Measurements from ENCODE around the gene ANKRD45. TPM values are rescaled to one million over a fixed set of nuclear protein-coding genes. Genes with fewer than 3 reads are reported as not detected.

Gene ANKRD45
- total and polyA plus RNA-seq, 2 of the 13 experiments (the other 11 are each of a cell fraction or from before 2014, with no cell fraction given), result not detected

DNA sequence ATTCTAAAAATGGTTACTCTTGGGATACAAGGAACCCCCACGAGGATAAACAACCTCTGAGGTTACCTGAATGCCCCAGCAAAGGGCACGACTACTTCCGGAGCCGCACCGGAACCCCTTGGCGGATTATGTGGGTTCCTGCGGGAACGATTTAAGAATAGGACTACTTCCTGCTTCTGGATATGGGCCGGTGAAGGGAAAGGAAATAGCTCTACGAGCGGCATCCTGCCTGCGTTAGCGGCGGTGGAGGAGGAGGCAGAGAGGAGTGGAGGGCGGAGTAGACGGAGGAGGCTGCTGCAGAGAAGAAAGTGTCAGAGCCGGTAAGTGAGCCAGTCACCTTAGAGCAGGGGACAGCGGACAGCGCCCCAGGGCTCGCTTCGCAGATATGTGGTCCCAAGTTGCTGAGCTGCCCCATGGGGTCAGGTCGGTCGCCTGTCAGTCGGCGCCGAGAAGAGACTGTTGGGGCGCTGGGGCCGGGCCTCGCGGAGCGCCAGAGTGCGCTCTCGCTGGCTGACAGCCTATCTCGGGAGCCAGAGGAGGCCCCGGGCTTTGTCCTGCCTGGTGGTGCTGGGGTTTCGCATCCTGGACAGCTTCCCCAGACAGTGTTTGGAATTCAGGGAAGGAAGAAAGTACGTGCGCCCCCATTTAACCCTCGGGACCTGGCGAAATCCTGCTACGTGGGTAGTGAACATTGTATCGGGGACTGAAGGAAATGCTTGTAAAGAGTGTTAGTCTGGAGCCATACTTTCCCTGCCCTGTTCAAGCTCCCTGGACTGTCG is 45.3 kb upstream of the ANKRD45 start, which contains the start of gene KLHL20 (continued):
- TF ChIP-seq, protein P1, sequence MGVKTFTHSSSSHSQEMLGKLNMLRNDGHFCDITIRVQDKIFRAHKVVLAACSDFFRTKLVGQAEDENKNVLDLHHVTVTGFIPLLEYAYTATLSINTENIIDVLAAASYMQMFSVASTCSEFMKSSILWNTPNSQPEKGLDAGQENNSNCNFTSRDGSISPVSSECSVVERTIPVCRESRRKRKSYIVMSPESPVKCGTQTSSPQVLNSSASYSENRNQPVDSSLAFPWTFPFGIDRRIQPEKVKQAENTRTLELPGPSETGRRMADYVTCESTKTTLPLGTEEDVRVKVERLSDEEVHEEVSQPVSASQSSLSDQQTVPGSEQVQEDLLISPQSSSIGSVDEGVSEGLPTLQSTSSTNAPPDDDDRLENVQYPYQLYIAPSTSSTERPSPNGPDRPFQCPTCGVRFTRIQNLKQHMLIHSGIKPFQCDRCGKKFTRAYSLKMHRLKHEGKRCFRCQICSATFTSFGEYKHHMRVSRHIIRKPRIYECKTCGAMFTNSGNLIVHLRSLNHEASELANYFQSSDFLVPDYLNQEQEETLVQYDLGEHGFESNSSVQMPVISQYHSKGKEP (CRISPR knock-in tag; IDR thresholded peaks at IDR 0.05), result peak; percentile 41; the same call in 1 of the 2 replicates
- TF ChIP-seq ZNF282 (IDR thresholded peaks at IDR 0.05; ENCODE audit: partially characterized antibody) (no peak), SMC3 (IDR thresholded peaks at IDR 0.05; ENCODE audit: low read length) (no peak), IKZF4 (CRISPR knock-in tag; IDR thresholded peaks at IDR 0.05; ENCODE audit: borderline replicate concordance, low read depth, not compliant biosample characterization) (no peak), FOXM1 (CRISPR knock-in tag; IDR thresholded peaks at IDR 0.05) (no peak), ZBTB7A (CRISPR knock-in tag; IDR thresholded peaks at IDR 0.05) (peak; percentile 44; the same call in 1 of the 2 replicates), SETDB1 (CRISPR knock-in tag; IDR thresholded peaks at IDR 0.05; ENCODE audit: borderline replicate concordance) (no peak), ZNF547 (CRISPR knock-in tag; IDR thresholded peaks at IDR 0.05) (peak; percentile 88; the same call in 1 of the 2 replicates), SOX5 (CRISPR knock-in tag; IDR thresholded peaks at IDR 0.05; ENCODE audit: borderline replicate concordance) (peak; percentile 52; the same call in 1 of the 2 replicates), ZFP36L1 (CRISPR knock-in tag; IDR thresholded peaks at IDR 0.05) (no peak), PAWR (CRISPR knock-in tag; IDR thresholded peaks at IDR 0.05; ENCODE audit: borderline replicate concordance) (no peak), SIN3A (IDR thresholded peaks at IDR 0.05; ENCODE audit: borderline replicate concordance, low read depth, low read length) (peak; percentile 94), HOXA3 (CRISPR knock-in tag; IDR thresholded peaks at IDR 0.05) (peak; percentile 87)
- TF ChIP-seq, protein P2, sequence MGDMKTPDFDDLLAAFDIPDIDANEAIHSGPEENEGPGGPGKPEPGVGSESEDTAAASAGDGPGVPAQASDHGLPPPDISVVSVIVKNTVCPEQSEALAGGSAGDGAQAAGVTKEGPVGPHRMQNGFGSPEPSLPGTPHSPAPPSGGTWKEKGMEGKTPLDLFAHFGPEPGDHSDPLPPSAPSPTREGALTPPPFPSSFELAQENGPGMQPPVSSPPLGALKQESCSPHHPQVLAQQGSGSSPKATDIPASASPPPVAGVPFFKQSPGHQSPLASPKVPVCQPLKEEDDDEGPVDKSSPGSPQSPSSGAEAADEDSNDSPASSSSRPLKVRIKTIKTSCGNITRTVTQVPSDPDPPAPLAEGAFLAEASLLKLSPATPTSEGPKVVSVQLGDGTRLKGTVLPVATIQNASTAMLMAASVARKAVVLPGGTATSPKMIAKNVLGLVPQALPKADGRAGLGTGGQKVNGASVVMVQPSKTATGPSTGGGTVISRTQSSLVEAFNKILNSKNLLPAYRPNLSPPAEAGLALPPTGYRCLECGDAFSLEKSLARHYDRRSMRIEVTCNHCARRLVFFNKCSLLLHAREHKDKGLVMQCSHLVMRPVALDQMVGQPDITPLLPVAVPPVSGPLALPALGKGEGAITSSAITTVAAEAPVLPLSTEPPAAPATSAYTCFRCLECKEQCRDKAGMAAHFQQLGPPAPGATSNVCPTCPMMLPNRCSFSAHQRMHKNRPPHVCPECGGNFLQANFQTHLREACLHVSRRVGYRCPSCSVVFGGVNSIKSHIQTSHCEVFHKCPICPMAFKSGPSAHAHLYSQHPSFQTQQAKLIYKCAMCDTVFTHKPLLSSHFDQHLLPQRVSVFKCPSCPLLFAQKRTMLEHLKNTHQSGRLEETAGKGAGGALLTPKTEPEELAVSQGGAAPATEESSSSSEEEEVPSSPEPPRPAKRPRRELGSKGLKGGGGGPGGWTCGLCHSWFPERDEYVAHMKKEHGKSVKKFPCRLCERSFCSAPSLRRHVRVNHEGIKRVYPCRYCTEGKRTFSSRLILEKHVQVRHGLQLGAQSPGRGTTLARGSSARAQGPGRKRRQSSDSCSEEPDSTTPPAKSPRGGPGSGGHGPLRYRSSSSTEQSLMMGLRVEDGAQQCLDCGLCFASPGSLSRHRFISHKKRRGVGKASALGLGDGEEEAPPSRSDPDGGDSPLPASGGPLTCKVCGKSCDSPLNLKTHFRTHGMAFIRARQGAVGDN (CRISPR knock-in tag; IDR thresholded peaks at IDR 0.05), result peak; percentile 85
- TF ChIP-seq, protein P3, sequence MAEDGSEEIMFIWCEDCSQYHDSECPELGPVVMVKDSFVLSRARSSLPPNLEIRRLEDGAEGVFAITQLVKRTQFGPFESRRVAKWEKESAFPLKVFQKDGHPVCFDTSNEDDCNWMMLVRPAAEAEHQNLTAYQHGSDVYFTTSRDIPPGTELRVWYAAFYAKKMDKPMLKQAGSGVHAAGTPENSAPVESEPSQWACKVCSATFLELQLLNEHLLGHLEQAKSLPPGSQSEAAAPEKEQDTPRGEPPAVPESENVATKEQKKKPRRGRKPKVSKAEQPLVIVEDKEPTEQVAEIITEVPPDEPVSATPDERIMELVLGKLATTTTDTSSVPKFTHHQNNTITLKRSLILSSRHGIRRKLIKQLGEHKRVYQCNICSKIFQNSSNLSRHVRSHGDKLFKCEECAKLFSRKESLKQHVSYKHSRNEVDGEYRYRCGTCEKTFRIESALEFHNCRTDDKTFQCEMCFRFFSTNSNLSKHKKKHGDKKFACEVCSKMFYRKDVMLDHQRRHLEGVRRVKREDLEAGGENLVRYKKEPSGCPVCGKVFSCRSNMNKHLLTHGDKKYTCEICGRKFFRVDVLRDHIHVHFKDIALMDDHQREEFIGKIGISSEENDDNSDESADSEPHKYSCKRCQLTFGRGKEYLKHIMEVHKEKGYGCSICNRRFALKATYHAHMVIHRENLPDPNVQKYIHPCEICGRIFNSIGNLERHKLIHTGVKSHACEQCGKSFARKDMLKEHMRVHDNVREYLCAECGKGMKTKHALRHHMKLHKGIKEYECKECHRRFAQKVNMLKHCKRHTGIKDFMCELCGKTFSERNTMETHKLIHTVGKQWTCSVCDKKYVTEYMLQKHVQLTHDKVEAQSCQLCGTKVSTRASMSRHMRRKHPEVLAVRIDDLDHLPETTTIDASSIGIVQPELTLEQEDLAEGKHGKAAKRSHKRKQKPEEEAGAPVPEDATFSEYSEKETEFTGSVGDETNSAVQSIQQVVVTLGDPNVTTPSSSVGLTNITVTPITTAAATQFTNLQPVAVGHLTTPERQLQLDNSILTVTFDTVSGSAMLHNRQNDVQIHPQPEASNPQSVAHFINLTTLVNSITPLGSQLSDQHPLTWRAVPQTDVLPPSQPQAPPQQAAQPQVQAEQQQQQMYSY (CRISPR knock-in tag; IDR thresholded peaks at IDR 0.05), result no peak
- TF ChIP-seq, protein P4, sequence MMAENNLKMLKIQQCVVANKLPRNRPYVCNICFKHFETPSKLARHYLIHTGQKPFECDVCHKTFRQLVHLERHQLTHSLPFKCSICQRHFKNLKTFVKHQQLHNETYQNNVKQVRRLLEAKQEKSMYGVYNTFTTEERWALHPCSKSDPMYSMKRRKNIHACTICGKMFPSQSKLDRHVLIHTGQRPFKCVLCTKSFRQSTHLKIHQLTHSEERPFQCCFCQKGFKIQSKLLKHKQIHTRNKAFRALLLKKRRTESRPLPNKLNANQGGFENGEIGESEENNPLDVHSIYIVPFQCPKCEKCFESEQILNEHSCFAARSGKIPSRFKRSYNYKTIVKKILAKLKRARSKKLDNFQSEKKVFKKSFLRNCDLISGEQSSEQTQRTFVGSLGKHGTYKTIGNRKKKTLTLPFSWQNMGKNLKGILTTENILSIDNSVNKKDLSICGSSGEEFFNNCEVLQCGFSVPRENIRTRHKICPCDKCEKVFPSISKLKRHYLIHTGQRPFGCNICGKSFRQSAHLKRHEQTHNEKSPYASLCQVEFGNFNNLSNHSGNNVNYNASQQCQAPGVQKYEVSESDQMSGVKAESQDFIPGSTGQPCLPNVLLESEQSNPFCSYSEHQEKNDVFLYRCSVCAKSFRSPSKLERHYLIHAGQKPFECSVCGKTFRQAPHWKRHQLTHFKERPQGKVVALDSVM (CRISPR knock-in tag; IDR thresholded peaks at IDR 0.05), result peak; percentile 100
- TF ChIP-seq, protein P5, sequence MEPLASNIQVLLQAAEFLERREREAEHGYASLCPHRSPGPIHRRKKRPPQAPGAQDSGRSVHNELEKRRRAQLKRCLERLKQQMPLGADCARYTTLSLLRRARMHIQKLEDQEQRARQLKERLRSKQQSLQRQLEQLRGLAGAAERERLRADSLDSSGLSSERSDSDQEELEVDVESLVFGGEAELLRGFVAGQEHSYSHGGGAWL (CRISPR knock-in tag; IDR thresholded peaks at IDR 0.05), result peak; percentile 75; the same call in 1 of the 2 replicates
